Measurements from ENCODE around the gene CLEC20A. TPM values are rescaled to one million over a fixed set of nuclear protein-coding genes. Genes with fewer than 3 reads are reported as not detected.
"Not testable (repeated sequence)": the region's sequence is repeated elsewhere in the genome, so short reads cannot be mapped to it uniquely, and the experiment has no call there.

Gene CLEC20A
- total and polyA plus RNA-seq, 12 donors, result not detected

- no peaks in the 10 kb centered on the region for H3K4me1 ChIP-seq (replicated peaks in 1 of 2)
- intact Hi-C loops (cut with DNase I), result no loop called here
- H3K36me3 ChIP-seq (replicated peaks in 1 of 2), result no peaks in the 10 kb centered on the region
- DNase-seq, result no peak
- H3K9me3 ChIP-seq (replicated peaks in 1 of 3), result no peaks in the 10 kb centered on the region
- no peak overlapping the region for H3K27ac ChIP-seq
- TF ChIP-seq POLR2A (IDR thresholded peaks at IDR 0.05), result no peak
- TF ChIP-seq CTCF (IDR thresholded peaks at IDR 0.05), result no peak
- no peaks in the 10 kb centered on the region for H3K27me3 ChIP-seq
- 84 to 92% (median 86%) methylated on average over 6 of the region's 6 CpGs for WGBS, 4 donors
- no peak overlapping the region for H3K4me3 ChIP-seq
These were observed 9.9 kb upstream of the CLEC20A start for GRCh38 chr1:178506669-178507068.

DNA sequence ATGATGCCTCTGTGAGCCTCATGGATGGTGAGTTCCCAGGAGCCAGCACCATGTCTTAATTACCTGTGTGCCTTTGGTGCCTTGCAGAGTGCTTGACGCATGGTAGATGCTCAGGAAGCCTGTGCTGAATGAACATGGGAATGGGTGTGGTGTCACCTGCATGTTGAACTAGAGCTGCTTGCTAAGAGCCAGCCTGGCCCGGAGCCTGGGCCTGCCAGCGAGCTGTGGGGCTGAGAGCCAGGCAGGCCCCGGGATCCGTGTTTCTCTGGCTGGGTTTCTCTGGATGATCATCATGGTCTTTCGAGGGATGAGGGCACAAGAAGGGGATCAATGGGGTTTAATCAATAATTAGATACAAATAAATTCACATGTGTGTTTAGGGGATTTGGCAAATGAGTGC, 9.4 kb upstream of the CLEC20A start:
- H3K27me3 ChIP-seq, result no peaks in the 10 kb centered on the region
- 88 to 100% (median 94%) methylated on average over 1 to 6 of the region's 6 CpGs for WGBS, 4 donors
- H3K27ac ChIP-seq, result no peak overlapping the region
- intact Hi-C loops (cut with DNase I), result no loop called here
- no peaks in the 10 kb centered on the region for H3K36me3 ChIP-seq (replicated peaks in 1 of 2)
- H3K4me3 ChIP-seq, result no peak overlapping the region
- TF ChIP-seq POLR2A (IDR thresholded peaks at IDR 0.05), result no peak
- no peak for TF ChIP-seq CTCF (IDR thresholded peaks at IDR 0.05)
- no peak for DNase-seq
- H3K4me1 ChIP-seq (replicated peaks in 1 of 2), result no peaks in the 10 kb centered on the region
- no peaks in the 10 kb centered on the region for H3K9me3 ChIP-seq (replicated peaks in 1 of 3)

GRCh38 chr1:178504286-178504685, 7.5 kb upstream of the CLEC20A start:
- H3K36me3 ChIP-seq (replicated peaks in 1 of 2), result no peaks in the 10 kb centered on the region
- 76 to 86% (median 80%) methylated on average over 4 of the region's 4 CpGs for WGBS, 4 donors
- no peak overlapping the region for H3K4me3 ChIP-seq
- DNase-seq, result no peak
- no peaks in the 10 kb centered on the region for H3K4me1 ChIP-seq (replicated peaks in 1 of 2)
- TF ChIP-seq POLR2A (IDR thresholded peaks at IDR 0.05) (no peak), CTCF (IDR thresholded peaks at IDR 0.05) (no peak)
- H3K9me3 ChIP-seq (replicated peaks in 1 of 3), result no peaks in the 10 kb centered on the region
- intact Hi-C loops (cut with DNase I), result loop anchor here (5.0 kb wide), 1 partner anchor 192 kb away; no protein-coding TSS in a partner anchor
- H3K27ac ChIP-seq, result no peak overlapping the region
- H3K27me3 ChIP-seq, result no peaks in the 10 kb centered on the region

- TF ChIP-seq CTCF (IDR thresholded peaks at IDR 0.05) (no peak), POLR2A (IDR thresholded peaks at IDR 0.05) (no peak)
- Histone ChIP-seq H3K9me3 (replicated peaks in 1 of 3) (no peaks in the 10 kb centered on the region), H3K4me3 (no peak overlapping the region), H3K36me3 (replicated peaks in 1 of 2) (no peaks in the 10 kb centered on the region), H3K27ac (no peak overlapping the region), H3K4me1 (replicated peaks in 1 of 2) (no peaks in the 10 kb centered on the region), H3K27me3 (no peaks in the 10 kb centered on the region)
- no peak for DNase-seq
- WGBS, 4 donors, result 45 to 79% (median 72%) methylated on average over 6 of the region's 6 CpGs
- intact Hi-C loops (cut with DNase I), result loop anchor here (5.0 kb wide), 1 partner anchor 192 kb away; no protein-coding TSS in a partner anchor
These were observed 7.1 kb upstream of the CLEC20A start for GRCh38 chr1:178503849-178504248.

GRCh38 chr1:178503316-178503715, 6.6 kb upstream of the CLEC20A start:
- H3K9me3 ChIP-seq (replicated peaks in 1 of 3); H3K27ac ChIP-seq; H3K36me3 ChIP-seq (replicated peaks in 1 of 2); H3K4me1 ChIP-seq (replicated peaks in 1 of 2); H3K27me3 ChIP-seq; H3K4me3 ChIP-seq; DNase-seq: not testable (repeated sequence)
- intact Hi-C loops (cut with DNase I), result loop anchor here (5.0 kb wide), 1 partner anchor 191 kb away; no protein-coding TSS in a partner anchor
- 91 to 94% (median 93%) methylated on average over 14 of the region's 14 CpGs for WGBS, 4 donors

All from adrenal gland (tissue), 12 donors.